ENCODE measurements around the gene DPF3. TPM values are rescaled to one million over a fixed set of nuclear protein-coding genes. Genes with fewer than 3 reads are reported as not detected.

DPF3 gene
- total and polyA plus RNA-seq, 9 of the 15 experiments (the other 6 are each of a cell fraction or from before 2014, with no cell fraction given) = 0.21 to 4.9 (median 1.2) TPM

GRCh38 chr14:72788972-72789728 lies 104.8 kb downstream of the DPF3 start:
- Histone ChIP-seq H3K9me1 (ENCODE audit: control insufficient read depth, insufficient read depth, low read length) (no peaks in the 10 kb centered on the region), H3K27me3 (ENCODE audit: control insufficient read depth in 2 of 2, insufficient read depth in 2 of 2, low read length in 2 of 2) (peaks cover 0 to 10% of the 10 kb centered on the region in 2 experiments; a peak in 1 of 5 replicates), H3K4me1 (replicated peaks in 1 of 2; ENCODE audit: control insufficient read depth in 2 of 2, insufficient read depth in 2 of 2, low read length in 2 of 2) (peaks cover 0 to 2% of the 10 kb centered on the region in 2 experiments; a peak in 2 of 5 replicates), H3K36me3 (ENCODE audit: control insufficient read depth, insufficient read depth, low read length) (no peaks in the 10 kb centered on the region), H3K4me3 (no peak overlapping the region), H2AFZ (ENCODE audit: low read depth, low read length) (no peak overlapping the region), H3K9ac (ENCODE audit: insufficient read depth in 1 of 2, low read depth in 2 of 2, low read length in 2 of 2) (no peak overlapping the region; a peak in 1 of 4 replicates), H3K4me2 (ENCODE audit: insufficient read depth, low read length) (no peak overlapping the region), H3K27ac (ENCODE audit: extremely low read depth, low read depth, low read length) (no peak overlapping the region), H3K9me3 (replicated peaks; ENCODE audit: control insufficient read depth, insufficient read depth, low read depth, low read length) (no peaks in the 10 kb centered on the region), H3K79me2 (ENCODE audit: control insufficient read depth, insufficient read depth, low read length) (no peaks in the 10 kb centered on the region), H4K20me1 (replicated peaks; ENCODE audit: control insufficient read depth, insufficient read depth, low read length) (no peaks in the 10 kb centered on the region)
- ChIA-PET POLR2A (no interaction called here), CTCF (ENCODE audit: low intra/inter-chr PET ratio) (no interaction called here)
- WGBS (ENCODE audit: insufficient coverage, low coverage, missing lambda C conversion rate) = 41% methylated on average over 13 of the region's 13 CpGs
- no TSS peak for BruUV-seq (replicated peaks)
- intact Hi-C loops (cut with micrococcal nuclease) (no loop called here), in situ Hi-C loops (cut with MboI) (no loop called here)
- FAIRE-seq = no peak
- peak; percentile 47; the same call in 2 of the 3 replicates for ATAC-seq
- DNase-seq (ENCODE audit: extremely low read depth in 1 of 4, low spot score in 3 of 4) = no peak
- TF ChIP-seq ZZZ3 (IDR thresholded peaks at IDR 0.05) = no peak
- no peak for TF ChIP-seq FOXK2 (conservative IDR thresholded peaks at IDR 0.05 in 1 of 2, IDR thresholded peaks at IDR 0.05 in 1 of 2; ENCODE audit: low read depth in 2 of 2)
- no peak for TF ChIP-seq MECOM (CRISPR knock-in tag; IDR thresholded peaks at IDR 0.05)
- TF ChIP-seq ZNF766 (CRISPR knock-in tag; conservative IDR thresholded peaks at IDR 0.05) = no peak
- no peak for TF ChIP-seq MGA (IDR thresholded peaks at IDR 0.05)
- peak; percentile 46; the same call in 1 of the 2 replicates for TF ChIP-seq USF1 (CRISPR knock-in tag; IDR thresholded peaks at IDR 0.05)
- TF ChIP-seq MLX (CRISPR knock-in tag; conservative IDR thresholded peaks at IDR 0.05) = no peak
- TF ChIP-seq KLF6 (CRISPR knock-in tag; IDR thresholded peaks at IDR 0.05; ENCODE audit: borderline replicate concordance) = no peak

All from K562 (cell line).